NCI-H526 (cell line): ENCODE measurements around the gene GMPS.
A peak's percentile ranks its signal among the peaks of the same experiment; 100 is the strongest.
"Not testable (repeated sequence)": the region's sequence is repeated elsewhere in the genome, so short reads cannot be mapped to it uniquely, and the experiment has no call there.

Source experiments
- DNase-seq, 2 experiments: peaks; one replicate each; lab custom pipeline; 2025; lab: John Stamatoyannopoulos, UW

Gene GMPS

GRCh38 chr3:155870133-155870944 is at the start of gene GMPS:
Gene GMPS, plus strand, starts transcription at chr3:155870650. Its CDS starts 221 bp downstream, at chr3:155870871.
- peak; percentile 85 to 97 for DNase-seq

- DNase-seq, result not testable (repeated sequence)
Observed at GRCh38 chr3:155828490-155829098, 41.9 kb upstream of the GMPS start.

- no peak for DNase-seq
Observed at GRCh38 chr3:155835341-155836071, 34.9 kb upstream of the GMPS start.

GRCh38 chr3:155843569-155843968 is 26.9 kb upstream of the GMPS start:
- DNase-seq, result no peak

- no peak for DNase-seq
Observed at GRCh38 chr3:155846119-155846518, 24.3 kb upstream of the GMPS start.

- no peak for DNase-seq
Observed at GRCh38 chr3:155847993-155848392, 22.5 kb upstream of the GMPS start.

GRCh38 chr3:155849404-155849803 is 21.0 kb upstream of the GMPS start:
- not testable (repeated sequence) for DNase-seq

- DNase-seq, result no peak
Observed at GRCh38 chr3:155852341-155852740, 18.1 kb upstream of the GMPS start.

- peak in 1 of 2 experiments; percentile 47 for DNase-seq
Observed at GRCh38 chr3:155853214-155854140, 17.0 kb upstream of the GMPS start.

- DNase-seq, result peak; percentile 98 to 99
Observed at GRCh38 chr3:155854141-155854940, 16.1 kb upstream of the GMPS start, which contains the start of gene SLC33A1. Gene SLC33A1, minus strand, starts transcription at chr3:155854427. Its CDS starts 430 bp downstream, at chr3:155853997.

GRCh38 chr3:155859859-155860258 is 10.6 kb upstream of the GMPS start:
- peak in 1 of 2 experiments; percentile 27 for DNase-seq

GRCh38 chr3:155860424-155860823 is 10.0 kb upstream of the GMPS start:
- not testable (repeated sequence) for DNase-seq

GRCh38 chr3:155861476-155862183 is 8.8 kb upstream of the GMPS start:
- DNase-seq, result no peak

GRCh38 chr3:155862290-155862982 is 8.0 kb upstream of the GMPS start:
- DNase-seq, result not testable (repeated sequence)

- no peak for DNase-seq
Observed at GRCh38 chr3:155863072-155863784, 7.2 kb upstream of the GMPS start.

- no peak for DNase-seq
Observed at GRCh38 chr3:155869691-155870090, 759 bp upstream of the GMPS start.

- peak; percentile 12 to 71 for DNase-seq
Observed at GRCh38 chr3:155870945-155871745, 695 bp downstream of the GMPS start.

GRCh38 chr3:155871746-155872158 is 1.3 kb downstream of the GMPS start:
- DNase-seq, result peak in 1 of 2 experiments; percentile 71
